IPS-18c (cell line): Measurements from ENCODE around the gene STX8.
"Not testable (repeated sequence)": the region's sequence is repeated elsewhere in the genome, so short reads cannot be mapped to it uniquely, and the experiment has no call there.

Source experiments
- H3K4me3 ChIP-seq: 2 replicates; pipeline ENCODE4 v1.7.0; 2013; ENCODE audit warnings: low read depth, mild to moderate bottlenecking, low read length, moderate library complexity; ENCODE audit not compliant: insufficient read depth
- H3K9me3 ChIP-seq: one replicate; pipeline ENCODE4 v1.6.1; 2013; ENCODE audit warnings: mild to moderate bottlenecking, low read length, moderate library complexity; ENCODE audit not compliant: control insufficient read depth, insufficient read depth

STX8 gene

DNA sequence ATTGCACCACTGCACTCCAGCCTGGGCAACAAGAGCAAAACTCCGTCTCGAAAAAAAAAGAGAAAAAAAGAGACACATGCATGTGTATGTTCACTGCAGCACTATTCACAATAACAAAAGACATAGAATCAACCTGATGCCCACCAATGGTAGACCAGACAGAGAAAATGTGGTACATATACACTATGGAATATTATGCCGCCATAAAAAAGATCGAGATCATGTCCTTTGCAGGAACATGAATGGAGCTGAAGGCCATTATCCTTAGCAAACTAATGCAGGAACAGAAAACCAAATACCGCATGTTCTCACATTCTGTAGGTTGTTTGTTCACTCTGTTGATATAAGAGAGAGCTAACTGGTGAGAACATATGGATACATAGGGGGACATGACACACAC lies 8.9 kb downstream of the STX8 start:
- not testable (repeated sequence) for H3K9me3 ChIP-seq, H3K4me3 ChIP-seq

DNA sequence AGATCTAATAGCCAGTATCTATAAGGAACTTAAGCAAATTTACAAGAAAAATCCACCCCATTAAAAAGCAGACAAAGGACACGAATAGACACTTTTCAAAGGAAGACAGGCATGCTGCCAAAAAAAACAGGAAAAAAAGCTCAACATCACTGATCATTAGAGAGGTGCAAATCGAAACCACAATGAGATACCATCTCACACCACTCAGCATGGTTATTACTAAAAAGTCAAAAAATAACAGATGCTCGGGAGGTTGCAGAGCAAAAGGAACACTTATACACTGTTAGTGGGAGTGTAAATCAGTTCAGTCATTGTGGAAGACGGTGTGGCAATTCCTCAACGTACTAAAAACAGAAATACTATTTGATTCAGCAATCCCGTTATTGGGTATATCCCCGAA lies 9.6 kb downstream of the STX8 start:
- Histone ChIP-seq H3K9me3 (no peaks in the 10 kb centered on the region), H3K4me3 (no peak overlapping the region)

DNA sequence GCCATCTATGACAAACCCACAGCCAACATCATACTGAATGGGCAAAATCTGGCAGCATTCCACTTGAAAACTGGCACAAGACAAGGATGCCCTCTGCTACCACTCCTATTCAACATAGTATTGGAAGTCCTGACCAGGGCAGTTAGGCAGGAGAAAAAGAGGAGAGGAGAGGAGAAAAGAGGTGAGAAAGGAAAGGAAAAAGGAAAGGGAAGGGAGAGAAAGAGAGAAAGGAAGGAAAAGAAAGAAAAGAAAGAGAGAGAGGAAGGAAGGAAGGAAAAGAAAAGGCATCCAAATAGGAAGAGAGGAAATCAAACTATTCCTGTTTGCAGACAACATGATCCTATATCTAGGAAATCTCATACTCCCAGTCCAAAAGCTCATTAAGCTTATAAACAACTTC lies 11.5 kb downstream of the STX8 start:
- no peaks in the 10 kb centered on the region for H3K9me3 ChIP-seq

DNA sequence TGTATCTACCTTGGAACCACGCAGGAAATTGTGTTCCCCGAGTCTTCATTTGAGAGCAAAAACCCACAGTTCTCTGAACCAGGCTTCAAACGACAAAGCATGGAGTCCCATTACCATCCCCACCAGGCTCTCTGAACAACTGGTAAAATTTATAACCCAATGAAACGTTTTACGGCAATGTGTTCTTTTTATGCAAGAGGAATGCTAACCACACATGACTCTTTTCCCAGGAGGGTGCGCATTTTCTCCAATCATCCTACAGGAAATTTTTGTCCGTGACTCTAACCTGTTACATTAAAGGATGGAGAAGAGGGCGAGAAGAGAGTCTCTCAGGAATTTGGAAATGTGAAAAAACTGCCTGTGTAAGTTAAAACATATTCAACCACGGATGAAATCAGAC lies 17.8 kb downstream of the STX8 start:
- no peaks in the 10 kb centered on the region for H3K9me3 ChIP-seq
- H3K4me3 ChIP-seq = no peak overlapping the region

More for the DNA sequence above, 11.5 kb downstream of the STX8 start:
- H3K4me3 ChIP-seq = no peak overlapping the region

DNA sequence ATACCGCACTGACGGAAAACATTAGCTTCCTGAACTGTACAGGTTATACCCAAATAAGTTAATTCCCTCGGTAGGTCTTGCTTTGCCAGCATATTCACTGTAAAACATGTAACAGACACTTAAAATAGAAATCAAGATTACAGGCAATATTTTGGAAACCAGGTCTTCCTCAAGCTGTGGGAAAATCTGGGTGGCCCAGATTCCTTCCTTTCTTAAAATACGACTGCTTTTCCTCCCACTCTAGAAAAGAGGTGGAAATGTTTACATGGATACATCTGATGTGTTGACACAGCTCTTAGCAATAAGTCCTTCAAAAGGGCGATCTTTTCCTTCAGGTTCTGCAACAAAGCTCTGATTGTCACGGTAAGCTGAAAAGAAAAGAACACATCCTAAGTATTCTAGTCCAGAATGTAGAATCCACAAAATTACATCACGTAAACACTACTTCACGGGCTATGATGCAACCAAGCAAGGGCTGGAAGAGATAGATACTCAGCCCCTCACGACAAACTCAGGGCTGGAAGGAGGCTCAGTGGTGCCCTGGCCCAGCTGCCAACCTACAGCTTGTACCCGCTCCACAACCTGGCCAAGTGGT lies 18.4 kb downstream of the STX8 start:
- no peaks in the 10 kb centered on the region for H3K9me3 ChIP-seq
- H3K4me3 ChIP-seq = no peak overlapping the region

DNA sequence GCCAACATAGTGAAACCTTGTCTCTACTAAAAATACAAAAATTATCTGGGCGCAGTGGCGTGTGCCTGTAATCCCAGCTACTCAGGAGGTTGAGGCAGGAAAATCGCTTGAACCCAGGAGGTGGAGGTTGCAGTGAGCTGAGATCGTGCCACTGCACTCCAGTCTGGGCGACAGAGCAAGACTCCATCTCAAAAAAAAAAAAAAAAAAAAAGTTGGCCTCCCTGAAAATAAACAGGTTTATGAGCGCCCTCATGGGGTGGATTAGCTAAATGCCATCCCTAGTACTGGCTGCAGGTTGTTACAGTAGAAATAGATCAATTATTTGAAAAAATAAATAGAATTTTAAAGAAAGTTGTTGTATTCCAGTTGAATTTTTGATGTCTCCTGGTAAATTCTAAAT lies 20.9 kb downstream of the STX8 start:
- not testable (repeated sequence) for H3K4me3 ChIP-seq, H3K9me3 ChIP-seq

DNA sequence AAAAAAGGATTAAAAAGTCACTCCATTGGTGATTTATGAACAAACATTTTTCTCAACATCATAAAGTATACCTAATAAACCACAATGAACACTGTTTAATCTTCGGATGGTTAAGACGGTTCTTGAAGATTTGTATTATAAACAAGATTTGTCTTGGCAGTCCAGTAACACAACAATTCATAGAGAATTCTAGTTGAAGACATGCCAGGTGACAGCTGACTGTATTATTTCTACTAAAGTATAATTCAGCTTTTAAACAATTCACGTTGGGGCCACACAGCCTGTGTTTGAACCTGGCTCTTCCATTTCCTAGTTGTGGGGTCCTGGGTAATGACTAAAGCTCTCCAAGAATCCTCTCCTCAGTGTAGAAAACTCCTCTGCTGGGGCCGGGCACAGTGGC lies 22.0 kb downstream of the STX8 start:
- Histone ChIP-seq H3K9me3 (no peaks in the 10 kb centered on the region), H3K4me3 (no peak overlapping the region)

DNA sequence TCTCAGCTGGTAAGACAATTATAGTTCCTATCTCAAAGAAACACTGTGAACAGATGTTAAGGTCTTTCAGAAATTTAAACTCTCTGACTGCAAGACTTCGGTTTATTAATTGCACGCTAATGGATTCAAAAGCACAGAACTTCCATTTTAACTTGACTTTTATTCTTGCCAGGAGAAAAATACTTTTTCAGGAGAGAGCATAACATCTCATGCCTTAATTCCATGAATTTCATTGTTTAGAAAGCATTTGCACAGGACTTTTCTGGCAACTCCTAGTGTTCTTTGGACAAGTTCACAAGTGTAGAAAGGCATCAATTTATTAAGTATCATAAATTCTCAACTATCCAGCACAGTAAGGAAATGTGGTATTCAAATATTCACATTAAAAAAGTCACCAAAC lies 22.4 kb downstream of the STX8 start:
- Histone ChIP-seq H3K9me3 (no peaks in the 10 kb centered on the region), H3K4me3 (no peak overlapping the region)

DNA sequence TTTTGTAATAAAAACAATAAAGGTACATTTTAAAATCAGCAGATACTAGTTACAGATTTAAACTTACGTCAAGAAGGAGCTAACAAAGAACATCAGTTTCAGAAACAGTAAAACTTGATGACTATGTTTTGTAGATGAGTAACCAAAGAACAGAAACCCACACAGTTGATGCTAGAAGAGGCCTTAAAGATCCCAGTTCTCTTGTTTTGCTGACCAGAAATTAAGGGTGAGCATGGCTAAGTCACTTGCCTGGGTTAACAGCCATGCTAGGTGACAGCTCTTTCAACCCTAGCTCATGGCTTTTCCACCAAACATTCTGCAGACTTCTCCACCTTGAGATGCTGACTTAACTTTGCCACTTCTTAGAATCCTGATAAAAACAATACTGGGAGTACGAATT lies 26.4 kb downstream of the STX8 start:
- no peaks in the 10 kb centered on the region for H3K9me3 ChIP-seq

DNA sequence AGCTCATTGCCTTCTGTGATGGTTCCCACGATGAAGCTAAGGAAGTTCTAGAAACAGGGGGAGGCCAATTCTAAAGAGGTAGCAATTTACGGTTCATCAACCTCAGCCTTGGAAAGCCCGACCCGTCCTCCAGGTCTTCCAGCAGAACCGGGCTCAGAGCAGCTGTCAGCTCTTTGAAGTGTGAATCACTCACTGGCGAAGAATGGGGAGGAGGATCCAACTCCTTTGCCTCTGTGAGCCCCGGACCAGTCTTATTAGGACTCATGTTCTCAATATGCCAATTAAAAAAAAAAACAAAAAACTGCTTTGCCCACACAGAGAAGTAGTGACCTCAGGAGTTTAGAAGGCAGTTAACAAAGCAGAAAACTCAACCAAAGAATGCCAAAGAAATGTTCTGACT lies 31.4 kb downstream of the STX8 start:
- Histone ChIP-seq H3K4me3 (no peak overlapping the region), H3K9me3 (no peaks in the 10 kb centered on the region)

More for the DNA sequence above, 26.4 kb downstream of the STX8 start:
- H3K4me3 ChIP-seq = no peak overlapping the region

DNA sequence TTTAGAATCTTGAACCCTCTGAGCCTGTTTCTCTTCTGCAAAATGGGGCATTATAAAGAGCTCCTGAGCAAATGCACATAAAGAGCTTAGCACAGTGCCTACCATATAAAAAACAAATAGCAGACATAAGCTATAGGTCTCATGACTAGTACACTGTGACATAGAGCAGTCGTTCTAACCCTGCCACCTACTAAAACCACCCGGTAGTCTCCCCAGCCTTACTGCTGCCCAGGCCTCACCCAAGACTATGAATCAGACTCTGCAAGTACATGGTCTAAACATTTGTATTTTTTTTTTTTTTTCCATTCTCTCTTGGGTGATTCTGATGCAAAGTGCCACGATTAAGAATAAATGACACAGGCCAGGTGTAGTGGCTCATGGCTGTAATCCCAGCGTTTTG lies 33.9 kb downstream of the STX8 start:
- H3K4me3 ChIP-seq = no peak overlapping the region

DNA sequence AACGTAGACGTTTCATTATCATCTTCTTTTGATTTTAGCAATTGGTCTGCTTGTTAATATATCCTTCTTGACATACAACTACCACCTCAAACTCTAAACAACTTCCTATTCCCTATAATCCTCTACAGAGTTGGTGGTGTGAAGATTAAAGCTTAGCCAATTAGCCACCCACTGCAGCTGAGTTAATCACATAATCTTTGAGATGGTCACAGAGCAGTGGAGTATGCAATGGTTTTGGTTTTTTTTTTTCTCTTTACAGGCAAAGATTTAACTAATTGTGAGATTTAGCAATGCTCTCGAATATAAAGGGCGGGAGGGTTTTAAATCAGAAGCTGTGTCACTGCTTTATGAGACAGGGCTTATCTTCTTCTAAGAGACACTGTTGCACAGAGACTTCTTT lies 37.0 kb downstream of the STX8 start:
- Histone ChIP-seq H3K9me3 (no peaks in the 10 kb centered on the region), H3K4me3 (no peak overlapping the region)

More for the DNA sequence above, 33.9 kb downstream of the STX8 start:
- H3K9me3 ChIP-seq = no peaks in the 10 kb centered on the region

DNA sequence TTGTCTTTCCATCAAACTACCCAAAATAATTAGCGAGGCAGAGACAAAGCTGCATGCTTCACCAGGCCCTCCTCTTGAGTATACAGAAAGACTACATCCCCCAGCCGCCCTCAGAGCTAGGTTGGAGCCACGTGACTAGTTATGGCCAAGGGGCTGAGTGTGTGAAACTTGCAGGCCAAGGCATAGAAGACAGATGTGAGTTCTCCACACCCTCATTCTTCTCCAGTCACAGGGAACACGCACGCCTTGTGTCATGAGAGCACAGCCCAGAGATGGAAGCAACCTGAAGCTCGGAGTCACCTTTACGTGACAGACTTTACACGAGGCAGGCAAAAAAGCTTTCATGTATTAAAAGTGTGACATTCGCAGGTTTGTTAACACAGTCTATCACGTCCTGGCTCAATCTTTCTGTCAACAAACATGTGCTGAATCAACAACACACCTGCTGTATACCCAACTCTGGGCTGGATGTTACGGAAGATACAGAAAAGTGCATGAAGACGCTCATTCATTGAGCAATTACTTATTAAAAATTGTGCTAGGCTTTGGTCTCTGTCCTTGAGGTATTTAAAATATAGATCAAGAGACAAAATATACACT lies 38.3 kb downstream of the STX8 start:
- H3K9me3 ChIP-seq = no peaks in the 10 kb centered on the region

DNA sequence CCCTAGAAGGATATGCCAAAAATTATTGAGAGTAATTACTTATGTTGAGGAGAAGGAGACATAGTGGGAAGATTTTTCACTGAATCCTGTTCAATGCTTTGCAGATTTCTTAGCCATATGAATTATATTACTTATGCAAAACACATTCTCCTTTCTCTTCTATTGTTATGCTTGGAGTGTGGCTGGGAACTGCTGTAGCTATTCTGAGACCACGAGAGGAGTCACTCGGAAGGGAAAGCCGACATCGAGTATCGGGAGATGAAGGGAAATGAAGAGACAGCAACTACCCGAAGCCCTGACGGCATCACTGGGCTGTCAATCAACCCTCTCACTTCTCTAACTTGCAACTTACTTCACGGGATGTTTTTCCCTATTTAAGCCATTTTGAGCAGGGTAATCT lies 39.6 kb downstream of the STX8 start:
- no peaks in the 10 kb centered on the region for H3K9me3 ChIP-seq
- no peak overlapping the region for H3K4me3 ChIP-seq

More for the DNA sequence above, 38.3 kb downstream of the STX8 start:
- no peak overlapping the region for H3K4me3 ChIP-seq

DNA sequence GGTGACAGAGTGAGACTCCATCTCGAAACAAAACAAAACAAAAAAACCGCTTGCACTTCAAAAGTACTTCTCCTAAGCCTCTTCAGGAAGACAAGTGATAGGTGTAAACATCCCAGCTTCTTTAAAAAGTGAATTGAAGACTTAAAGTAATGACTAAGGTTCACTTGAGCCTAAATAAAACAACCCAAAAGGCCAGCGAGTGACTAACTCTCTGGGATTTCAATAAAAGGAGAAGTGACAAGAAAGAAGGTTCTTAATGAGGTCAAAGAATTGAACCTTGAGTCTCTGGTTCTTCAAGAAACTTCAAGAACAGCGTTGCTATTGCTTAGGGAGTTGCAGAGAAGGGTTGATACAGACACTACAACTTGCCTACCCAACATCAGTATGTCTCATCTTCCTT lies 42.2 kb downstream of the STX8 start:
- Histone ChIP-seq H3K4me3 (no peak overlapping the region), H3K9me3 (no peaks in the 10 kb centered on the region)

DNA sequence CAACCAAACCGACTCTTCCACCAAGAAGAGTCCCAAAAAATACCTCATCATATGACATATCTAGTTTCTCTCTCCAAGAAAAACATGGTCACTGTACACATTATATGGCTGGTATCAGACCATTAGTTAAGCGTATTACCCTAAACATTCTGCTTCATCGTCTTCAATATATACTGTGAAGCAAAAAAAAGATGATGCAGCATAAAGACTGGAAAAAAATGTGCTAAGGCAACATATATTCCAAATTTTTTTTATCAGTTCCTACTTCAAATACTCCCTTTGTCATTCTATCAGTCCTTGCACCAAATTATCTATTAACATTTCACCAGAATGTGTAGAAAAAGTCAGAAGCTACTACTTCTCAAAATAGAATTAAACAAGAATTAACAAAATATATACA lies 42.9 kb downstream of the STX8 start:
- Histone ChIP-seq H3K9me3 (no peaks in the 10 kb centered on the region), H3K4me3 (no peak overlapping the region)

DNA sequence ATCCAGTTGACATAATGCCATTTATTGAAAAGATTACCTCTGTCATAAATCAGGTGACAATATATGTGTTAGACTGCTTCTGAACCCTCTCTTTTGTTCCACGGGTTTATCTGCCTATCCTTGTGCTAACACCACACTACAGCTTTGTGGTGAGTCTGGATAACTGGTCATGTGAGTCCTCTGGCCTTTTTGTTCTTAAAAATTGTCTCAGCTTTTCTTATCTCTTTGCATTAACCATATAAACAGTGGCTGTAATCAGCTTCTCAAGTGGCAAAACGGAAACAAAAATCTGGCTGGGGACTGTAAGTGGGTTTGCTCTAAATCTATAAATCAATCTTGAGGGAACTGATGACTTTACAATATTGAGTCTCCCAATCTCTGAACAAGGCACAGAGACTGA lies 44.6 kb downstream of the STX8 start:
- H3K9me3 ChIP-seq = no peaks in the 10 kb centered on the region
- no peak overlapping the region for H3K4me3 ChIP-seq

DNA sequence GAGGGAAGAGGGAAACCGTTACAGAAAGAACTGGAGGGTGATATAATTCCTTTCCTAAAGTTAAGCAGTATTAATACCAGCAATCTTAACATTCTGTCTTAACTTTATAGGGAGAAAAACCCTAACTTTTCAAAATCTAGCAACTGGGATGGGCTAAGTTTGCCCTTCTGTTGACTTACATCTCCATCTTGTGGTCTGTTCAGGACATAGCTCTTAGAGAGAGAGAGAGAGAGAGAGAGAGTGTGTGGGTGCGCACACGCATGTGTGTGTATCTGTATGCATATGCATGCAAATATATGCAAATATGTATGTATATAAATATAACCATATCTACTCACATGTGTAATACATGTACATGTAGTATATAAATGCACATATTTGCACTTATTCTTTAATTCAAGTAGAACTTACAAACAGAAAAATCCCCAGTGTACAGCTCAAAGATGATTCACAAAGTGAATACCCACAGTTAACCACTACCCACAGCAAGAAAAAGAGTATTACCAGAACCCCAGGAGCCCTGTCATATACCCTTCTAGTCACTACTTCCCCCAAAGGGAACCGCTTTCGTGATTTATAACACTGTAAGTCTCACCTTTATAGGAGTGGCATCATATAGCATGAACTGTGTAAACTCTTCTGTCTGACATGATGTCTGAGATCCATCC lies 46.5 kb downstream of the STX8 start:
- no peaks in the 10 kb centered on the region for H3K9me3 ChIP-seq
- H3K4me3 ChIP-seq = no peak overlapping the region

DNA sequence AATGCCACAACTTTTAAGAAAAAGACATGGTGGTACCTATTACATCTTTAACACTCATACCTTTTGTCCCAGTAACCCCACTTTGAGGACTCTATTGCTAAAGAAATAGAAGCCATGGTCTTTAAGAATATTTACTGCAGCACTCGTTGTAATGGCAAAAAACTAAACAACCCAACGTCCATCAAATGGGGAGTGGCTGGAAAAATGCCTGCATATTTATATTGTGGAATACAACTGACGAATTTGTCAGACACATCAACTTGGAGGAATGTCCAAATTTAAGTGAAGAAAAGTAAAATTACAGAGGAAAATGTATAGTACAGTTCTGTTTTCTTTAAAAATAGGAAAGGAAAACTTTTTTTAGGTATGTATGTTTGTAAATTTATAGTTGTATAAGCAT lies 47.8 kb downstream of the STX8 start:
- no peak overlapping the region for H3K4me3 ChIP-seq
- no peaks in the 10 kb centered on the region for H3K9me3 ChIP-seq
